Breast epithelium (tissue), 4 donors: ENCODE data around the gene PPP1R7. TPM values are rescaled to one million over a fixed set of nuclear protein-coding genes. Genes with fewer than 3 reads are reported as not detected.

Source experiments
- DNase-seq, 2 donors: peaks; one replicate each; pipeline ENCODE4 v3.0.0-alpha.2; 2019; ENCODE audit warnings: low spot score in 2 of 2
- H3K27ac ChIP-seq, 2 donors: fragments of 200-600 bp; sonication (generic) in 1 of 2; one replicate each; pipeline ENCODE4 v1.5.1; 2016 to 2019; ENCODE audit warnings: mild to moderate bottlenecking in 1 of 2
- H3K27me3 ChIP-seq, 2 donors: fragments of 200-600 bp; sonication (generic) in 1 of 2; one replicate each; pipeline versions ENCODE4 v1.5.1 to v1.6.0; 2017 to 2019; ENCODE audit warnings: control low read depth in 1 of 2, mild to moderate bottlenecking in 1 of 2
- H3K36me3 ChIP-seq: fragments of 200-600 bp; one replicate; pipeline ENCODE4 v1.5.1; 2019
- H3K4me1 ChIP-seq, 2 donors: fragments of 200-600 bp; sonication (generic); one replicate each; pipeline ENCODE4 v1.5.1; 2016 to 2019; ENCODE audit warnings: control low read depth in 1 of 2
- H3K4me3 ChIP-seq, 3 donors: fragments of 200-600 bp; sonication (generic); 1 replicate in 2 of 3; 2 replicates in 1 of 3; pipeline ENCODE4 v1.5.1; 2016 to 2019; ENCODE audit warnings: mild to moderate bottlenecking in 3 of 3, moderate library complexity in 2 of 3
- H3K9me3 ChIP-seq, 2 donors: fragments of 200-600 bp; sonication (generic) in 1 of 2; one replicate each; pipeline ENCODE4 v1.5.1; 2016 to 2019; ENCODE audit warnings: control low read depth in 1 of 2
- CTCF ChIP-seq, 3 donors: fragments of 450-650 bp; IDR thresholded peaks; one replicate each; pipeline ENCODE4 v1.5.1; 2016 to 2017; ENCODE audit warnings: antibody characterized with exemption in 3 of 3, mild to moderate bottlenecking in 3 of 3, moderate library complexity in 3 of 3
- POLR2A ChIP-seq: fragments of 450-650 bp; IDR thresholded peaks from one replicate; pipeline ENCODE4 v1.6.1; 2016; ENCODE audit warnings: antibody characterized with exemption, mild to moderate bottlenecking, moderate library complexity
- POLR2AphosphoS5 ChIP-seq, 3 donors: sonication (generic); formaldehyde crosslinking; IDR thresholded peaks; one replicate each; pipeline ENCODE4 v1.6.1; 2017; ENCODE audit warnings: antibody characterized with exemption in 3 of 3
- intact Hi-C: fragments of 100-400 bp; cut with DNase I; formaldehyde crosslinking; loops from one replicate; pipeline ENCODE4 v1.15.1; 2023; ENCODE audit warnings: low total_unique reads
- total RNA-seq, 3 donors: library from RNA; depleted of rRNA; stranded (reverse); fragments of >200 nt; gene quantifications; one replicate each; pipeline ENCODE4 v1.1.0, GENCODE V29; 2016

Gene PPP1R7
- total RNA-seq, 3 donors from 2014 or later = 39.4 to 50.9 (median 43.6) TPM

GRCh38 chr2:241128266-241128665 lies 22.0 kb upstream of the PPP1R7 start:
- Histone ChIP-seq H3K9me3 (no peaks in the 10 kb centered on the region), H3K27me3 (no peaks in the 10 kb centered on the region), H3K27ac (no peak overlapping the region), H3K4me3 (no peak overlapping the region), H3K36me3 (no peaks in the 10 kb centered on the region), H3K4me1 (no peaks in the 10 kb centered on the region)
- intact Hi-C loops = loop anchor here (5.0 kb wide), 2 partner anchors 504 to 689 kb away; no protein-coding TSS in a partner anchor
- no peak for DNase-seq
- TF ChIP-seq POLR2AphosphoS5 (IDR thresholded peaks at IDR 0.05) (no peak), CTCF (IDR thresholded peaks at IDR 0.05) (no peak), POLR2A (no peak)

- intact Hi-C loops = loop anchor here (5.0 kb wide), 2 partner anchors 503 to 688 kb away; no protein-coding TSS in a partner anchor
- DNase-seq = no peak
- H3K9me3 ChIP-seq = no peaks in the 10 kb centered on the region
- no peak overlapping the region for H3K4me3 ChIP-seq
- H3K4me1 ChIP-seq = no peaks in the 10 kb centered on the region
- H3K27me3 ChIP-seq = no peaks in the 10 kb centered on the region
- H3K27ac ChIP-seq = no peak overlapping the region
- no peaks in the 10 kb centered on the region for H3K36me3 ChIP-seq
- TF ChIP-seq CTCF (IDR thresholded peaks at IDR 0.05) = no peak
- no peak for TF ChIP-seq POLR2AphosphoS5 (IDR thresholded peaks at IDR 0.05)
- no peak for TF ChIP-seq POLR2A
These were observed 21.0 kb upstream of the PPP1R7 start for GRCh38 chr2:241129086-241129871.

GRCh38 chr2:241130316-241130715 lies 20.0 kb upstream of the PPP1R7 start:
- no peak overlapping the region for H3K4me3 ChIP-seq
- no peak overlapping the region for H3K27ac ChIP-seq
- H3K27me3 ChIP-seq = no peaks in the 10 kb centered on the region
- DNase-seq = no peak
- no peak for TF ChIP-seq CTCF (IDR thresholded peaks at IDR 0.05)
- no peak for TF ChIP-seq POLR2AphosphoS5 (IDR thresholded peaks at IDR 0.05)
- no peak for TF ChIP-seq POLR2A
- H3K4me1 ChIP-seq = no peaks in the 10 kb centered on the region
- no peaks in the 10 kb centered on the region for H3K9me3 ChIP-seq
- no peaks in the 10 kb centered on the region for H3K36me3 ChIP-seq
- intact Hi-C loops = no loop called here

GRCh38 chr2:241131531-241131930 lies 18.7 kb upstream of the PPP1R7 start:
- intact Hi-C loops = no loop called here
- no peak for DNase-seq

More at GRCh38 chr2:241131531-241131930, 18.7 kb upstream of the PPP1R7 start:
- no peaks in the 10 kb centered on the region for H3K4me1 ChIP-seq
- H3K27ac ChIP-seq = no peak overlapping the region
- no peak for TF ChIP-seq POLR2A
- TF ChIP-seq POLR2AphosphoS5 (IDR thresholded peaks at IDR 0.05) = no peak
- TF ChIP-seq CTCF (IDR thresholded peaks at IDR 0.05) = no peak
- no peak overlapping the region for H3K4me3 ChIP-seq
- no peaks in the 10 kb centered on the region for H3K9me3 ChIP-seq
- no peaks in the 10 kb centered on the region for H3K36me3 ChIP-seq
- no peaks in the 10 kb centered on the region for H3K27me3 ChIP-seq
